IMR-90 (cell line): Measurements from ENCODE around the gene CATSPERZ. TPM values are rescaled to one million over a fixed set of nuclear protein-coding genes. Genes with fewer than 3 reads are reported as not detected.

Experiments used
- CHD1 ChIP-seq: IDR thresholded peaks from 2 replicates; pipeline ENCODE4 v1.6.1; 2012; ENCODE audit warnings: low read depth, low read length, improper control_type of control experiment
- polyA plus RNA-seq, 3 experiments: library from polyadenylated mRNA; depleted of rRNA; stranded (reverse); fragments of >200 nt; gene quantifications; 2 replicates each; pipeline ENCODE4 v1.2.3, GENCODE V29; 2012; ENCODE audit warnings: low replicate concordance in 1 of 3
- total RNA-seq: library from RNA; depleted of rRNA; stranded (reverse); fragments of >200 nt; gene quantifications from 2 replicates; pipeline ENCODE4 v1.2.3, GENCODE V29; 2012
- TF ChIP-seq, protein P1 (sequence below): fragments of 150-350 bp; IDR thresholded peaks from 2 replicates; pipeline ENCODE4 v1.6.1; 2017; ENCODE audit warnings: mild to moderate bottlenecking, antibody characterized with exemption, low read length, low read depth

The CATSPERZ gene
- total and polyA plus RNA-seq, 2 of the 4 experiments (the other 2 are of a cell fraction), result not detected

DNA sequence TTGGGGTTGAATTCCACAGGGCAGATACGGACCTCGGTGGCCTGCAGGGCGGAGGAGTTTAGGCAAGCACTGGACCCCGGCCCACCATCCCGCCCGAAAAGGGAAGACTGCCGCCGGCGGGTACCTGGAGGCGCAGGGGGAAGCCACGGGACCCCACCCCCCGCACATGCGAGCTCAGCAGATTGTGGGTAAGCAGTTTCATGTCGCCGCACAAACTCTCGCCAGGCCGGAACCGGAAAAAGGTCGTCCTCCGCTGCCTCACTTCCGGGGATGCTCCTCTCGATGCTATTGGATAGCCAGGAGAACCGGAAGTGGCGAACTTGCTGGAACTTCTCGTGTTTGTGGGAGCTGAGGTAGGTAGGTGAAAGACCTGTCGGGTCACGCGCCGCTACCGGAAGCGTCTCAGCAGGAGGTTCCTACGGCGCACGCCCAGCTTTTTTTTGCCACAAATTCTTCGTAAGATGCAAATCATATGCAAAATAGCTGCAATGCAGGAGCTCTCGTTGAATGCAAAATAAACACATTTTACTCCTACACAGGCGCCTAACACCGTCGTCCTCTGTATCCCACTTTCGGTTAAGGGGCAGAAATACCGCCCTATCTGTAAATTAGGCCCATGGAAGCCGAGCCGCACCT is 17.3 kb downstream of the CATSPERZ start, which contains the start of gene TRMT112 (continued):
- TF ChIP-seq, protein P1, sequence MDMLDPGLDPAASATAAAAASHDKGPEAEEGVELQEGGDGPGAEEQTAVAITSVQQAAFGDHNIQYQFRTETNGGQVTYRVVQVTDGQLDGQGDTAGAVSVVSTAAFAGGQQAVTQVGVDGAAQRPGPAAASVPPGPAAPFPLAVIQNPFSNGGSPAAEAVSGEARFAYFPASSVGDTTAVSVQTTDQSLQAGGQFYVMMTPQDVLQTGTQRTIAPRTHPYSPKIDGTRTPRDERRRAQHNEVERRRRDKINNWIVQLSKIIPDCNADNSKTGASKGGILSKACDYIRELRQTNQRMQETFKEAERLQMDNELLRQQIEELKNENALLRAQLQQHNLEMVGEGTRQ, result peak; percentile 85
- peak; percentile 70; the same call in 1 of the 2 replicates for TF ChIP-seq CHD1
